Adrenal gland (tissue), 5 donors: ENCODE data around the gene NOS3.

Experiments
- POLR2A ChIP-seq, 2 donors: fragments of 450-650 bp; IDR thresholded peaks; one replicate each; pipeline ENCODE4 v1.6.1; 2017; ENCODE audit warnings: antibody characterized with exemption in 2 of 2, mild to moderate bottlenecking in 2 of 2, moderate library complexity in 1 of 2
- TF ChIP-seq, protein P1 (sequence below), 6 experiments: fragments of 450-650 bp in 4 of 6; fragments of 200-600 bp in 2 of 6; sonication (generic) in 1 of 6; IDR thresholded peaks; 1 replicate in 5 of 6; 2 replicates in 1 of 6; pipeline versions ENCODE4 v1.5.1 to v1.8.0; 2016 to 2021; ENCODE audit warnings: antibody characterized with exemption in 6 of 6, mild to moderate bottlenecking in 2 of 6, moderate library complexity in 1 of 6
- donor health status: DM: no; HTN: no; CAD: no.

DNA sequence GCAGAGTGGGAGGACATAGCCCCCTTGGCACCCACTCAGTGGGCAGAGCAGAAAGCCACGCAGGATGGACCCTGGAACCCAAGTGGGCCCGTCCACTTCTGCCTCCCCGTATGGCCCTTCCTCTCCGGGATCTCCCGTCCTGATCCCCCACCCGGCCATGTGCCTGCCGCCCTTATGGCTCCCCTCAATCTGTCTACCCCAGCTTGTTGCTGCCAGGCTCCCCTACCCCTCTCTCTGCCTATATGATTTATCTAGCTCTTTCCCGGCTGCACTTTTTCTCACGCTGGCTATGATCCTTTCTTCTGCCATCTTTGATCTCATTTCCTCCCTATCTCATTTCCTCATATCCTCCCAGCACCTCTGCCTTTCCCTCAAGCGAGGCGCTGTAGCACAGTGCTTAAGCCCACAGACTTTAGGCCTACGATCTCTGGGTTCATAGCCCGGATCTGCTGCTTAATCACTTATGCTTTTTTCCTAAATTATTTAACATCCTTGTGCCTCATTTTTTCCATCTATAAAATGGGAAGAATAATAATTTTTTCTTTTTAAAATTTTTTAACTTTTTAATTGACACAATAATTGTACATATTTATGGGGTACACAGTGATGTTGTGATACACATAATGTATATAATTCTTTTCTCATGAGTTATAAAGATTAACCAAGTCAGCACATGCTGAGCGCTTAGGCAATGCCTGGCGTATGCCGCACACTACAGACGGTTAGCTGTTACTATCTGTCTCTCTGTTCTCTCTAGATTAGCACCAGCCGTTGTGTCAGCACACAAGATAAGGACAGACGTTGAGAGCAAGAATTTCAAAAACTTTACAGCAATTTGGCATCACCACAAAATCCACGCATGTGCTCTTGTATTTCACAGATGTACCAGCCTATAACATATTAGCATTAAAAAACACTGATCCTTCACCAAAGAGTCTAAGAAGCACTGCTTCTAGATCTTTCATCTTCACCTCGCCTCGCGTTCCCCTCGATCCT is 30.8 kb upstream of the NOS3 start:
- TF ChIP-seq, protein P1, sequence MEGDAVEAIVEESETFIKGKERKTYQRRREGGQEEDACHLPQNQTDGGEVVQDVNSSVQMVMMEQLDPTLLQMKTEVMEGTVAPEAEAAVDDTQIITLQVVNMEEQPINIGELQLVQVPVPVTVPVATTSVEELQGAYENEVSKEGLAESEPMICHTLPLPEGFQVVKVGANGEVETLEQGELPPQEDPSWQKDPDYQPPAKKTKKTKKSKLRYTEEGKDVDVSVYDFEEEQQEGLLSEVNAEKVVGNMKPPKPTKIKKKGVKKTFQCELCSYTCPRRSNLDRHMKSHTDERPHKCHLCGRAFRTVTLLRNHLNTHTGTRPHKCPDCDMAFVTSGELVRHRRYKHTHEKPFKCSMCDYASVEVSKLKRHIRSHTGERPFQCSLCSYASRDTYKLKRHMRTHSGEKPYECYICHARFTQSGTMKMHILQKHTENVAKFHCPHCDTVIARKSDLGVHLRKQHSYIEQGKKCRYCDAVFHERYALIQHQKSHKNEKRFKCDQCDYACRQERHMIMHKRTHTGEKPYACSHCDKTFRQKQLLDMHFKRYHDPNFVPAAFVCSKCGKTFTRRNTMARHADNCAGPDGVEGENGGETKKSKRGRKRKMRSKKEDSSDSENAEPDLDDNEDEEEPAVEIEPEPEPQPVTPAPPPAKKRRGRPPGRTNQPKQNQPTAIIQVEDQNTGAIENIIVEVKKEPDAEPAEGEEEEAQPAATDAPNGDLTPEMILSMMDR (IDR thresholded peaks at IDR 0.05), result no peak
- no peak for TF ChIP-seq POLR2A (IDR thresholded peaks at IDR 0.05)
